ENCODE results near the gene CXorf58.

DNA sequence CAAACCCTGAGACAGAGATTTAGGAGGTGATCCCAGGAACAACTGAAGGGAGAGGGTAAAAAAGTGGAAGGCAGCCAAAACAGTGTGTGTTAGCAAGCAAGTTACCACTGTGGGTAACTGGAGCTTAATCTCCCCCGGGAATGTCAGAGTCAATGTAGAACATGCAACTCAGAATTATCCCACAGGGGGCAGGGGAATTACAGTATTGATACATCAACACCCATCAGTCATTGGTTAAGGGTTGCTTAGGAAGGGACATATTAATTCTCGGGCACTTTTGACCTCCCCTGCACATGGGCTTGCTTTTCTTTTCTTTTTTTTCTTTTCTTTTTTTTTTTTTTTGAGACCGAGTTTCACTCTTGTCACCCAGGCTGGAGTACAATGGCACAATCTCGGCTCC lies 29.3 kb downstream of the CXorf58 start:
- TF ChIP-seq, protein P1, sequence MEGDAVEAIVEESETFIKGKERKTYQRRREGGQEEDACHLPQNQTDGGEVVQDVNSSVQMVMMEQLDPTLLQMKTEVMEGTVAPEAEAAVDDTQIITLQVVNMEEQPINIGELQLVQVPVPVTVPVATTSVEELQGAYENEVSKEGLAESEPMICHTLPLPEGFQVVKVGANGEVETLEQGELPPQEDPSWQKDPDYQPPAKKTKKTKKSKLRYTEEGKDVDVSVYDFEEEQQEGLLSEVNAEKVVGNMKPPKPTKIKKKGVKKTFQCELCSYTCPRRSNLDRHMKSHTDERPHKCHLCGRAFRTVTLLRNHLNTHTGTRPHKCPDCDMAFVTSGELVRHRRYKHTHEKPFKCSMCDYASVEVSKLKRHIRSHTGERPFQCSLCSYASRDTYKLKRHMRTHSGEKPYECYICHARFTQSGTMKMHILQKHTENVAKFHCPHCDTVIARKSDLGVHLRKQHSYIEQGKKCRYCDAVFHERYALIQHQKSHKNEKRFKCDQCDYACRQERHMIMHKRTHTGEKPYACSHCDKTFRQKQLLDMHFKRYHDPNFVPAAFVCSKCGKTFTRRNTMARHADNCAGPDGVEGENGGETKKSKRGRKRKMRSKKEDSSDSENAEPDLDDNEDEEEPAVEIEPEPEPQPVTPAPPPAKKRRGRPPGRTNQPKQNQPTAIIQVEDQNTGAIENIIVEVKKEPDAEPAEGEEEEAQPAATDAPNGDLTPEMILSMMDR (conservative IDR thresholded peaks at IDR 0.05 in 1 of 2, IDR thresholded peaks at IDR 0.05 in 1 of 2; ENCODE audit: low read depth in 1 of 2, low read length in 2 of 2): no peak
- TF ChIP-seq EZH2 (IDR thresholded peaks at IDR 0.05; ENCODE audit: low read length, missing control alignments): no peak

All from fibroblast of lung (primary cell).